GM19463 (cell line): ENCODE measurements around the gene TTC13.
"Not testable (repeated sequence)": the region's sequence is repeated elsewhere in the genome, so short reads cannot be mapped to it uniquely, and the experiment has no call there.

Experiments used
- ATAC-seq: cut with Tn5 transposase; IDR thresholded peaks from one replicate; pipeline ENCODE4 v1.9.1; 2021; ENCODE audit warnings: mild to moderate bottlenecking, moderate library complexity; ENCODE audit not compliant: unreplicated experiment

Gene TTC13

DNA sequence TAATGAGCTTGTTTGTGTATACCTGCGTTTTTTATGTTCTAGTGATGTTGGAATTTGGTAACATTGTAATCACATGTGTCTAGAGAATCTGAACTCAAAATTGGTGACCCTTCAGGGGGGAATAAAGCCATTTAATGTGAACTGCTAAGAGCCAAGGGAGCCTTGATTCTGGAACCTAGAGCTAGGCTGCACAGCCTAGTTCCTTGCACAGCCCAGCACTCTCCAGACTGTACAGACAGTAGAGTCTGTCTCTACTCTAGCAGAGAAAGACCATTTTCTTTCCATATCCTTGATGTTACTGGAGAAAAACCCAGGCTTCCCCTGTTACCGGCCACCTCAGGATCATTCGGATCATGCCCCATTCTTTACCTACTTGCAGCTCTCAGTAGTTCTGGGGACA, 8.8 kb upstream of the TTC13 start:
- ATAC-seq = no peak

DNA sequence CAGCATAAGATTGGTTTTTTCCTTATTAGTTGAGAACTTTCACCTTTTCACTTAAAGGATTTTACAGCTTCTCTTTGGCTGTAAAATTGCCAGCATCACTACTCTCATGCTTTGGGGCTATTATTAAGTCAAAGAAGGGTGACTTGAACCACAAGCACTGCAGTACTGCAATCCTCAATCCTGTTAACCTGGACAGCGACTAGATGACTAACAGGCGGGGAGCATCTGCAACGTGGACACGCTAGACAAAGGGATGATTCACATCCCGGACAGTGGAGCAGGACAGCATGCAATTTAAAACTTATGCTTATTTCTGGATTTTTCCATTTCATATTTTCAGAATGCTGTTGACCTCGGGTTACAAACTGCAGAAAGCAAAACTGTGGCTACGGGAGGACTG, 8.3 kb upstream of the TTC13 start:
- ATAC-seq = no peak

DNA sequence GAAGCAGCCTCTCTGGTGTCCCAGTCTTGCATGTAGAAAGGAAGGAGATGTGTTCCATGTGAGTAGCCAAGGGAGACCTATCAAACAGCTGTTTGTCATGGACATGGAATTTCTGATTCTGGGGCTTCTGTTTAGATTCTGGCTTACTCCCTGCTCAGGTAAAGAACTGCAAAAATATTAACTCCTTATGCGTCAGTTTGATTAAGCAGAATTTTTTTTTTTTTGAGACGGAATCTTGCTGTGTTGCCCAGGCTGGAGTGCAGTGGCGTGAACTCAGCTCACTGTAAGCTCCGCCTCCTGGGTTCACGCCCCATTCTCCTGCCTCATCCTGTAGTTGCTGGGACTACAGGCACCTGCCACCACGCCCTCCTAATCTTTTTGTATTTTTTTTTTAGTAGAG, 7.0 kb upstream of the TTC13 start:
- no peak for ATAC-seq

DNA sequence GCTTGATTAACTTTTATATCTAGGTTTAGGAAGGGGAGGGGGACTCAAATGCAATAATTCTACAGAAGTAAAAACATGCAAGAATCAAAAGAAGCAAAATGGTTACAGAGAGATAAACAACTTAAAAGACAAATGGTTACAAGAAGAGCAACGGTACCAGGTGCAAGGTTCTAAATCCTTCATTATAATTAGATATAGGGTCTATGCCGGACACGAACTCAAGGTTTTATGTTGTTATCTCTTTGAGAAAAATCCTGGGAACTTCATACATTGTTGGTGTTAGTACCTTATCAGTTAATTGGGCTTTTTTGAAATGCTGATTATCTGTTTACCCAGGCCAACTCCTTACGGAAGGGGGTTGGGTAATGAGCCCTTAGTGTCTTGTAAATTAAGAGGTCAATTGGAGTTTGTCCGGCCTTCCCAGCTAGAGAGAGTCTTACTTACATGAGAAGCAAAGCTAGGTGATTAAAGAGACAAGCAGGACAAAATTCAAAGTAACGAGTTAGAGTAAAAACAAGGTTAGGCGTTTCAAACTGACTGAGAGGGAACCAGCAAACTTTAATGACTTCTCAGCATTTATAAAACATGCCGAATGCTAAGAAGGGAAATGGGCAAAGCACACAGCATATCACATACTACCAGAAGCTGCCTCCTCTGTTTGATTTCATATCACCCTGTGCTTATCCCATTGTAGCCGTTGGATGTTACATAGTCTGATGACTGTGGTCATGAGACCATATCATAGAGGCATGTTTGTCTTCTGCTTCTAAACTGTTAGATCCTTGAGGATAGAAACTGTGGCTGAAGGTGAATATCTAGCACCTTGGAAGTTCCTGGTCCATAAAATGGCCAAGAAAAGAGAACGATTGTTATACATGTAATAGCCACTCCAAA, 6.2 kb upstream of the TTC13 start:
- ATAC-seq = not testable (repeated sequence)

DNA sequence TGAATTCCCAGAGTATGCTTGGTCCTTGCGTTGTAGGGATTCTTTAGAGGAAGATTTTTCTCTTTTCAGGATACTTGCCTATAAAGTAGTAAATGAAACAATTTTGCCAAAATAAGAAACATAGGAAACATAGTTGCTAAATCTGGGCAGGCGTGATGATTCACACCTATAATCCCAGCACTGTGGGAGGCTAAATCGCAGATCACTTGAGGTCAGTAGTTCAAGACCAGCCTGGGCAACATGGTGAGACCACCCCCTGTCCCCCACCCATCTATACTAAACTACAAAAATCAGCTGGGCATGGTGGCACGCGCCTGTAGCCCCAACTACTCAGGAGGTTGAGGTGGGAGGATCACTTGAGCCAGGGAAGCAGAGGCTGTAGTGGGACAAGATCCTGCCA, 5.2 kb upstream of the TTC13 start:
- no peak for ATAC-seq

DNA sequence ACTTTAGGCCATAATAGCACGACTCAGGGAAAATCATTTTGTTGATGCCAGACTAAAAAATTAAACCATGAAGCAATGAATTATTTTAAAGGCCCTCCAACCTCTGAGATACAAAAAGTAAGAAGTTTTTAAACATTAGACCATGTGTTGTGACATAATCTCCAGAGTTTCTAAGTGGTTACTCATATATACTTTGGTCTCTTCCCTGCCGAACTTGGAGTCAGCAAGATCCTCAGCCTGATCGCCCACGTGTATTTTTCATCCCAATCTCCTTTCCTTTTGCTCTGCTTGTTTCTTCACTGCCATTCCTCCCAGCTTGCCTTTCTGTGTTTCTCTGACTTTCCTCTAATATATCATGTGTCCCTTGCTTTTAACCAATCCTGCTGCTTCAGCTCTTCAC, 4.0 kb upstream of the TTC13 start:
- ATAC-seq = no peak

DNA sequence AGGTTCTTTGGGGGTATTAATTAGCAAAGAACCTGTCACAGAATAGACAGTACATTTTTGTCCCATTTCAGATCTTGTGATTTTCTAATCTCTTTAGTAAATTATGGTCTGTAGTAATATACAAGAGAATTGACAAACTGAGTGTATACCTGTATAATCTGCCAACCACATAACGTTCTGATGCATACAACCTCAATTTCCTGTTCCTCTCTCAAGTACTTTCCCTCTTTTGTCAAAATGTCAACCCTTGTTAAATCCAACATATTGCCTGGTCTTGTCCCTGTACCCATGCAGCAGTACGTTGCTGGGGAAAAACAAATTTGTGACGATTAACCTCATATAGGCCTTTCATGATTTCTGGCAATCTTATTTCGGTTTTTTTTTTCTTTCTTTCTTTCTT, 1.3 kb upstream of the TTC13 start:
- no peak for ATAC-seq

DNA sequence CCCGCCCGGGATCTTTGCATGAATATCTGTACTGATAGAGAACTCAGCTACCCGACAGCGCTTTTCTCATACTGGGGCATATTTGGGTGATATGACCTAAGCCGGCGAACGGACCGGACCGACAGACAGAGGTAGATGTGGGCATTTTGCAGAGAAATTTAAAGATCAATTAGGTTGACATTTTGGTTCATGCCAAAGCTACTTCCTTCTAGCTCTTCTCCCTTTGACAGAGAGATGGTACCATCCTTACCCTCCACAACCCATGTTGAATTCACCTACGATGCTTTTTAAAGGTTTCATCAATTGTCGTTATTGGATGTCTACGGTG, 692 bp upstream of the TTC13 start:
- ATAC-seq = no peak

DNA sequence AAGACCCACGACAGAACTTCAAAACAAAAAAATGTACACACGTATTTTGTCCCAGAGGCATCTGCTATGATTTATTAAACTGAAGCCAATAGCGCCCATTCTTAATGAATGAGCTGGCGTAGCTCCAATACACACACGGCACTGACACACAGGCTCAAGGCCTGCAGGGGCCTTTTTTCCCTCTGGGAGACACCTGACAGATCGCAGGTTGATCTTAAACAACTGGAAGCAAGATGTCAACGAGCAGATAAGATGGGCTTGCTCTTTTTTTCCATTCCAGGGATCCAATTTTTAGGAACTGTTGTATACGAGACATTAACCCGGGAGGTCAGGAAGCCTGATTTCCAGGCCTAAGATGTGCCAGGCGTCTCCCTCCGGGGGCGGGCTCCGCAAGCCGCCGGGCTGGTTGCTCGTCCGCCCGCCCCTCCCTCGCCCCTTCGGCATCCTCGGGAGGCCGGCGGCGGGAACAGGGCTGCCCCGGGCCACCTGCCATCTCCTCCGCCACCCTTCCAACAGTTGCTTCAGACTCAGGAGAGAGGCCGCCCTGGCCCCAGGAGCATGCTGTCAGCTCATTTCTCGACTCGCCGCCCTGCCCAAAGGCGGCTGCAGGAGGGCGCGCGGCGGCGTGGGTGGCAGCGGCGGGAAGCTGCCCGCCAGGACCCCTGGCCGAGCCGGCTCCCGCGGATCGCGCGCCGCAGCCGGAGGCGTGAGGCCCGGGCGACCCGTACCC, 735 bp downstream of the TTC13 start:
- ATAC-seq = peak; percentile 3

DNA sequence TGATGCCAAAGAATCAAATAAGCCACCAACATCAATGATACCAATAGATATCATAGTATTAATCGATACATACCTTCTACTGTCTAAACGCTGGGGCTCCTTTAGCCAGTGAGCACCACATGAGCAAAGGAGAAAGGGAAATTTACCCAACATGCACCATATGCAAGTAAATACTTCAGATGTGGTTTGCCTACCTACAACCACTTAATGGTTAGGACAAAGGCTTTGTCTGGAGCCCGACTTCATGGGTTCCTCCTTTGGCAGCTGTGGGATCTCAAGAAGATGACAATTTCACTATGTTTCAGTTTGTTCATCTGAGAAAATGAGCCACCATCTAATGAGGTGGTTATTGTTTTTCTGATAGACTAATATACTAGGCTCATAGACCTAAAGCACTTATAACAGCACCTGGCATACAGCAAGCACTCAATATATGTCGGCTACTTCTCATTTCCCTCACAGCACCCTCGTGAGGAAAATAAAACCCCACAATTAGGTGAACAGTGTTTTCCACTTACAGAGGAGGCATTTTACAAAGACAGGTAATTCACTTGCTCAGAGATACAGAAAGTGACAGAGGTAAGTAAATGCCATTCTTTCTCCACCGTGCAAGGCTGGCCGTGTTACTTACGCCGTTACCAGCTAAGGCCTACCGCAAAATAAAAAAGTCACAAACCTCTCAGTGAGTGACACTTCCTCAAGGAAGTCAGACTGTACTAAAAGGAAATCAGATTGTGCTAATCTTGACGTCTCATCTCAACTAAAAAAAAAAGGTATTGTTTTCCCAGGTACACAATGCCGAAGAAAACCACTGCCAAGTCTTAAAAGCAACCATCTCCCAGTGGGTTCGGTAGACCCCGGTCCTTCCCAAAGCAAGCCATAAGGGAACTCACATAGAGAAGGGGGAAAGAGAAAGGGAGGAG, 1.6 kb downstream of the TTC13 start:
- no peak for ATAC-seq

DNA sequence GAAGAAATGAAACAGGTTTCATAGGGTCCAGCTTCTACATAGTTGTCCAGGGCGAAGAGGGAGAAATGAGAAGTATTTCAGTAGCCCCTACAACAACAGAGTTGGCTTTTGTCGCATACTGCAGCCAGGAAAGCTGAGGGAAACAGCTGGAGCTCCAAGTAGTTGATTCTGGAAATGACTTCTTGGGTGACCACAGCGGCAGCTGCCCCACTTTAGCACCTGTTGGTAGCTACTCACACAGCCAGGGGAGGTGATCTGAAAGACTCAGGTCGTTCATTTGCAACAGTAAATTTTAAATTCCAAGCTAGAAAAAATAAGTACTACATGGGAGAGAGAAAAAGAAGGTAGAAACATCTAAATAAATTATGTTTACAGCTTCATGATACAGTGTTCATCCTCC, 2.3 kb downstream of the TTC13 start:
- no peak for ATAC-seq

DNA sequence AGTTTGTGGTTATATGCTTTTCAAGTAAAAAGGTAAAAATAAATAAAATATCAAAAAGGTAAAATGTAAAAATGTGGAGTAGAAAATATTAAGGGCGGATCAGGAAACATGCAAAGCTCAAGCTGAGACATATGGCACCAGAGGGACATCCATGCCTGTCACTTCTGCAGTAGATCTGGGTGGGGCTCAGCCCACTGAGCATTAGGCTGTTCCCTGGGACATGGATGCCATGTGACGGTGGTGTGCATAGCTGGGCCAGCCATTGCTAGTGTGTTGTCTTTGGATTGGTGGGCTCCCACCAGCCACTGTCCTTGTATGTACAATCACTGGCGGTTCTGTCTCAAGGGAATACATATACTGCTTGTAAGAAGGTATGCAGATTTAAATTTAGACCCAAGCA, 3.0 kb downstream of the TTC13 start:
- ATAC-seq = no peak

DNA sequence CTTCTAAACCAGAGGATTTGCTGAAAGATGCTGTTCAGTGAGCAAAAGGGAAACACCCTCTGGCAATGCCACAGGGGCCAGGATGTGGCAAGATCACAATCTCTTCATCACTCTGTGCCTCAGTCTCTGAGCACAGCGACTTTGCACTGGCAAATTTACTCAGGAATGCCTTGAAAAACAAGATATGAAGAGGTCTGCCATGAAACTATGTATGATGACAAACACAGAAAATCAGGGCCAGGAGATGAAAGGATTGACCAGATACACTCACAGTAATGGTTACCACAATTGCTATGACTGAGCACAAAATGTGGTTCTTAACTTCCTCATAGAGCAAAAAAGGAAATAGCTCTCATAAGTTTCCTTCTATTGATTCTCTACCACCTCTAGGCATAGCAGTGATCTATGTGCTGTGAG, 5.8 kb downstream of the TTC13 start:
- peak; percentile 75 for ATAC-seq

DNA sequence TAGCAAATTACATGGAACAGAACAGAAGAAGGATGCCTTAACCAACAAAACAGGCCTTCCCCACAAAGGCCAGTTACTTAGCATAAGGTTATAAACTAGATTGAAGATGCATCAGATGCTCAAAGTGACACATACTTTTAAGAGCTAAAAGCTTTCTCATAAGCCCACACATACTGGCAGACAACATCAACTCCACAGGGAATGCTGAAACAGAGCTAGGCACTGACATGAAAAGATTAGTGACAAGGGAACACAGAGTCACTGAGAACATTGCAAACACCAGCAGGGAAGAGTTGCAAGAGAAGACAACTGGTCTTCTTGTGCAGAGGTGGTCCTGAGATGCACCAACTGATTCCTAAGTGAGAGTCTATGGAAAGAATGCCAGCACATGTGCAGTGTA, 6.9 kb downstream of the TTC13 start:
- ATAC-seq = no peak

DNA sequence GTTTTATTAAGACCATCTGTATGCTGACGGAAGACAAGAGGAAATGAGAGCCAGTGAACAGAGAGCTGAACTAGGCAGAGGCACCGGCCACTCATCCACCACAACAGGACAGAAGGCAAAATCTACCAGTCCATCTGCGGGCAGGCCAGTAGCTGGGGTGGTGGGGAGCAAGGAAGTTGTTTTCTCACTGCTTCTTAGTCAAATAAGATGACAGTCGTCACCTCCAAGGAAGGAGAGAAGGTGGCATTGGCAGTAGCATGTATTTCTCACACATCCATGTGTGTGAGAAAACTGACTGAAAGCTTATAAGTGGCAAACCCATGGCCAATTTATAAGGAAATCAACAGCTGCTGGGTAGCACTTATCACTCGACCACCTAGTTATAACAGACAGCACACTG, 8.2 kb downstream of the TTC13 start:
- ATAC-seq = no peak

DNA sequence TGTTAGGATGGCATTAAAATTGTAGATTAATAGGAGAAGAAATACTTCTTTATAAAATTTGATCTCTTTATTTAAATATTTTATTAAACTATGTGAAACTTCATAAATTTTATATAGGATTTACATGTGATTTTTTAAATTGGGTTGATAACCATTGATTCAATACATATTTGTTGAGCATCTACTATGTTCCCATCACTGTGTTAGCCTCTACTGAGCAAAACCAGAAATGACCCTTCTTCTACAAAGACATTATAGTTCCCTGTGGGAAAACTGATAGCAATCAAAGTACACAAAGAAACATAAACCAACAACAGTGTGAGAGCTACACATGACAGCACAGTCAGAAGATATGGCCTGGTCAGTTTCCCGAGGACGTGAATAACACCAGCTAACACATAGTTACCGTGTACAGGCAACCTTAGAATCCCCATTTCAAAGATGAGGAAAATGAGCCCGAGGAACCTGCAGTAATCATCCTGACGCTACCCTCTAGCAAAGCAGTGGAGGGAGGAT, 12.2 kb downstream of the TTC13 start:
- ATAC-seq = no peak

DNA sequence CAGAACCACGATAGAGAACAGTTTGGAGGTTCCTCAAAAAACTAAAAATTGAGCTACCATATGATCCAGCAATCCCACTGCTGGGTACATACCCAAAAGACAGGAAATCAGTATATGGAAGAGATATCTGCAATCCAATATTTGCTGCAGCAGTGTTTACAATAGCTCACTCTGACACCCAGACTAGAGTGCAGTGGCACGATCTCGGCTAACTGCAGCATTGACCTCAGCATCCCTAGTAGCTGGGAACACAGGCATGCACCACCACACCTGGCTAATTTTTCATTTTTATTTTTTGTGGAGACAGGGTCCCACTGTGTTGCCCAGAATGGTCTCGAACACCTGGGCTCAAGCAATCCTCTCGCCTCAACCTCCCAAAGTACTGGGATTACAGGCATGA, 13.1 kb downstream of the TTC13 start:
- ATAC-seq = no peak

DNA sequence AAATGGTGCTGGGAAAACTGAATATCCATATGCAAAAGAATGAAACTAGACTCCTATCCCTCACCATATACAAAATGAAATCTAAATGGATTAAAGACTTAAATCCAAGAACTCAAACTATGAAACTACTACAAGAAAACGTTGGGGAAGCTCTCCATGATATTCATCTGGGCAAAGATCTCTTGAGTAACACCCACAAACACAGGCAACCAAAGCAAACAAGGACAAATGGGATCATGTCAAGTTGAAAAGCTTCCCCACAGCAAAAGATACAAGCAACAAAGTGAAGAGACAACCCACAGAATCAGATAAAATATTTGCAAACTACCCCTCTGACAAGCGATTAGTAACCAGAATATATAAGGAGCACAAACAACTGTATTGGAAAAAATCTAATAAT, 13.8 kb downstream of the TTC13 start:
- ATAC-seq = no peak

DNA sequence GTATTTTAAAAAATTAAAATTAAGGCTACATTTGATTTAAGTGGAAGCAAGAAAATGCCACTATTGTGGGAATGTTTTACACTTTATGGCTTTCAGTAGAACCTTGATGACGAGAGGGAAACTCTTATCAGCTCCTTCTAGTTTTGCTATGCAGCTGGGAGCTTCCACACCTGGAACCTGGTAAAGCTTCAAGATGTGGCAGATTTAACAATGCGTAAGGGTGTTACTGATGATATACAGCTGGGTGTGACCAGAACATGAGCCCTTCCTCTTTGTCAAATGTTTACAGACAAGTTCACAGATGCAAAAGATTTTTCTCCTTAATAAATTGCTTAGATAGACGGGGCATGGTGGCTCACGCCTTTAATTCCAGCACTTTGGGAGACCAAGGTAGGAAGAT, 20.3 kb downstream of the TTC13 start:
- ATAC-seq = no peak

DNA sequence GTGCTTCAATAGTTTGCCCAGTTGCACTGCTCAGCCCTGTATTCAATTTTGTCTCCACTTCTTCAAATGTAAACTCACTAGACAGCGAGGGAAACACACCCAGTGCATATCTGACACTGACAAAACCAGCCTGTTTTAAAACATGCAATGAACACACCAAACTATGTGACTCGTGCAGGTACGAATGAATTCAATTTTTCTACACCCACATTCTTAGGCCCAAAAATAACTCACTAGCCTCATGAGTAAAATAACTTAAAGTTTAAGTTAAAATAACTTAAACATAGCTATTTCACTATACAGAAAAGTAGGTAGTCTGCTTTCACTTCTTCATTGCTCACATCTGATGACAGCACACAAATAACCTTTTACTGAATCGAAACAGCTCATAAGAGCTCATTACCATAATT, 21.1 kb downstream of the TTC13 start:
- peak; percentile 74 for ATAC-seq

DNA sequence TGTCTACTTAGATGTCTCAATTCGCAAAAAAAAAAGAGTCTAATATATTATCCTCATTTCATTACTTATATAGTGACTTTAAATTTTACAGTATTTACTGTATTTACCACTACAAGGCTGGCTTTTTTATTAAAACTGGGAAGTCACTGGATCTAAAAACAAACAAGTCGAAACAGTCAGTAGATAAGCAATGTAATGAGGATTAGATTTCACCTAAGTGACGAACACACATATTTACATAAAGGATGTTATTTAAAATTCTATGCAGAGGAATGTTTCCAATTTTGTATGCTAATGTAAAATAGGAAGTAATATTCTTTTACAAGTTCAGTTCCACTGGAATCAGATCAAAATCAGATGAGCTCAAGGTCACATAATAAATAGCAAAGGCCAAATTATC, 28.3 kb downstream of the TTC13 start:
- no peak for ATAC-seq
